GM10248 (cell line): ENCODE results near the gene DCAF16.

ENCODE experiments used
- CTCF ChIA-PET: fragments of 300-600 bp; sonication (Branson Sonifier 250); formaldehyde crosslinking; extraction: SDS; loops from one replicate; lab custom pipeline; 2021; ENCODE audit warnings: antibody characterized with exemption; lab: Yijun Ruan, JAX
- POLR2A ChIA-PET: fragments of 350-650 bp; sonication (Branson Sonifier 250); formaldehyde crosslinking; extraction: SDS; loops from one replicate; lab custom pipeline; 2020; ENCODE audit warnings: antibody characterized with exemption; lab: Yijun Ruan, JAX
- DNase-seq: peaks from one replicate; pipeline ENCODE4 v3.0.0; 2012; ENCODE audit errors: extremely low spot score
- CTCF ChIP-seq: IDR thresholded peaks from 2 replicates; pipeline ENCODE4 v1.5.1; 2012; ENCODE audit warnings: mild to moderate bottlenecking, low read depth; ENCODE audit errors: extremely low read depth, missing control alignments, control extremely low read depth

Gene DCAF16

DNA sequence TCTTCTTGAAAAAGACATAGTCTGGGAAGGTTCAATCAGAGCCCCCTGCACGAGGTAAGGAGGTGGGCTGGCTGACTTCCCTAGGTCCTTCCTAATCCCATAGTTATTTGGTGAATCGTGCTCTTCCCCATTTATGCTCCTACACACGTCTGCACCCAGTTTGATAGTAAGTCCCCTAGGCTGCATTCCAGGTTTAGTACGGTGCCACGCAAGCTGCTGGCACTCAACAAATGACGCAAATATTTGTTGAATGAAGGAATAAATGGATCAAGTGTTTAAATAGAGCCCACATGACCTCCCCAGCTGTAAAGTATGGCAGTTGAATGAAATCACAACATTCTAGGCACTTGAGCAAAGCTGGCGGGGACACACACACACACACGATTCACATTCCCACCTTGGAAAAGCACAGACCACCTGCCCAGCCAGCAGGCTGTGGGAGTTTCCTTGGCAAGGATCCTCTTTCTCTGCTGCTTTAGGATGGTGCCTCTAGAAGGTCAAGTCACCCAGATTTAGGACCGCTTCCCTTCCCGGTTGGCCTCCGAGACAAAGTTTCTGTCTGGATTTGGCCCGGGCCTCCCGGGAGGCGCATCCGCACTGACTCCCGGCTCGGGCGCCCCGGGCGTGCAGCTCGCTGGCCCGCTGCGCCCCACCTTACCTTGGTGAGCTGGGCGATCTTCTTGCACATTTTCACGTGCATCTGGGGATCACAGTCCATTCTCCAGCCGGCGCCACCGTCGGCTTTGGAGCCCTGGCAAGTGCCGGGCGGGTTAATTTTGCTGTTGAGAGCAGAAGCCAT is 29.9 kb downstream of the DCAF16 start:
- ChIA-PET CTCF (interaction anchor here (0.7 to 2.0 kb wide), 2 partner anchors 17 to 232 kb away, joined by 3 to 7 read pairs; no protein-coding TSS in a partner anchor), POLR2A (no interaction called here)
- no peak for DNase-seq
- TF ChIP-seq CTCF = no peak

- no peak for DNase-seq
- TF ChIP-seq CTCF = no peak
- ChIA-PET POLR2A (no interaction called here), CTCF (interaction anchor here (1.0 kb wide), 1 partner anchor 15 kb away, joined by 3 read pairs; no protein-coding TSS in a partner anchor)
These were observed 32.1 kb downstream of the DCAF16 start for GRCh38 chr4:17778431-17778830.

DNA sequence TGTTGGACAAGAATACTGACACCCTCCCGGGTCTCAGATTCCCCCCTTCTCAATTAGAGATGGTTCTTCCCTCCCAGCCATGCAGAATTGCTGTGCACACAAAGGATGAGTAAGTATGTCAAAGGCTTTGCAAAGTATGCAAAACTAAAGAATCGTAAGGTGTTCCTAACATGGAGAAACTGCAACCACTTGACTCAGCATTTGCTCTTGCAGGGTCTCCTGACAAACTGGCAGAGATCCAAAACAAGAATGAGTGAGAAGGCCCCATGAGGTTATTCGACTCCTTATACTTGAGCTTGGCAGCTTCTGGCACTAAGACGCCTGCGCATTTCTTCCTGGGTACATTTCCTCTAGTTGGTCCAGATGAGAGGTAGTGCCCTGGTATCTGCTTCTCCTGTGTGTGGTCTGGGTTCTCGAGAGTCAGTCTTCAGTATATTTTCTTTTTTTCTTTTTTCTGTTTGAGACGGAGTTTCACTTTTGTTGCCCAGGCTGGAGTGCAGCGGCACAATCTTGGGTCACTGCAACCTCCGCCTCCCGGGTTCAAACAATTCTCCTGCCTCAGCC is 37.3 kb downstream of the DCAF16 start:
- no peak for TF ChIP-seq CTCF
- no peak for DNase-seq
- ChIA-PET CTCF (interaction anchor here (3.2 kb wide), 1 partner anchor 10 kb away, joined by 12 read pairs; no protein-coding TSS in a partner anchor), POLR2A (no interaction called here)

- no peak for TF ChIP-seq CTCF
- CTCF ChIA-PET = interaction anchor here (3.2 kb wide), 1 partner anchor 8 kb away, joined by 12 read pairs; no protein-coding TSS in a partner anchor
These were observed 39.2 kb downstream of the DCAF16 start for GRCh38 chr4:17771284-17771908.

DNA sequence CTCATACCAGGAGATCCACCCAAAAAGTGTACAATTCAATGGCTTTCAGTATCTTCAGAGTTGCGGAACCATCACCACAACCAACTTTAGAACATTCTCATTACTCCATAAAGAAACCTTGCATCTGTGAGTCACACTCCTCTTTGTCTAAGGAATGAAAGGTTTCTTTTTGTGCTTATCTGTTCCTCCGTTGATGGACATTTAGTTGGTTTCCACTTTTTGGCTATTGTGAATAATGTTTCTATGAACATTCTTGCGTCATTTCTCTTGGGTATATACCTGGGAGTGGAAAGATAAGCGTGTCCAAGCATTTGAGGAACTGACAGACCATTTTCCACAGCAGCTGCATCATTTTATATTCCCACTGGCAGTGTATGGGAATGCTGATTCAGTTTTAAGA is 39.7 kb downstream of the DCAF16 start:
- POLR2A ChIA-PET = no interaction called here
- DNase-seq = no peak
- TF ChIP-seq CTCF = no peak
- CTCF ChIA-PET = interaction anchor here (3.2 kb wide), 1 partner anchor 8 kb away, joined by 12 read pairs; no protein-coding TSS in a partner anchor

More at GRCh38 chr4:17771284-17771908, 39.2 kb downstream of the DCAF16 start:
- no peak for DNase-seq
- POLR2A ChIA-PET = no interaction called here

GRCh38 chr4:17769406-17770174 is 41.0 kb downstream of the DCAF16 start:
- CTCF ChIA-PET = no interaction called here
- POLR2A ChIA-PET = no interaction called here
- DNase-seq = no peak
- no peak for TF ChIP-seq CTCF
